Mesothelial cell of epicardium (in vitro differentiated cells): ENCODE measurements around the gene SLC37A1. TPM values are rescaled to one million over a fixed set of nuclear protein-coding genes. Genes with fewer than 3 reads are reported as not detected.

ENCODE experiments used
- DNase-seq, 2 experiments: peaks; one replicate each; pipeline ENCODE4 v3.0.0; 2021; ENCODE audit warnings: low spot score in 2 of 2; ENCODE audit not compliant: unreplicated experiment in 2 of 2
- H3K27ac Mint-ChIP-seq: 2 replicates; pipeline ENCODE4 v1.8.0; 2021; ENCODE audit warnings: mixed read lengths
- H3K27me3 Mint-ChIP-seq: 2 replicates; pipeline ENCODE4 v1.8.0; 2021; ENCODE audit warnings: low read depth, mixed read lengths
- H3K36me3 Mint-ChIP-seq: 2 replicates; pipeline ENCODE4 v1.8.0; 2021; ENCODE audit warnings: mixed read lengths
- H3K4me1 Mint-ChIP-seq: 2 replicates; pipeline ENCODE4 v1.8.0; 2021; ENCODE audit warnings: mixed read lengths
- H3K4me3 Mint-ChIP-seq: 2 replicates; pipeline ENCODE4 v1.8.0; 2021; ENCODE audit warnings: mild to moderate bottlenecking, moderate library complexity, mixed read lengths
- H3K9me3 Mint-ChIP-seq: 2 replicates; pipeline ENCODE4 v1.8.0; 2021; ENCODE audit warnings: mixed read lengths
- CTCF ChIP-seq: fragments of 200-600 bp; sonication (generic); IDR thresholded peaks from one replicate; pipeline ENCODE4 v1.5.0; 2021; ENCODE audit warnings: antibody characterized with exemption; ENCODE audit not compliant: unreplicated experiment
- total RNA-seq: library from RNA; stranded (reverse); gene quantifications from 3 replicates; pipeline ENCODE4 v1.2.1, GENCODE V29; 2021

Gene SLC37A1
- total RNA-seq, 1 donor from 2014 or later: 13.0 TPM

DNA sequence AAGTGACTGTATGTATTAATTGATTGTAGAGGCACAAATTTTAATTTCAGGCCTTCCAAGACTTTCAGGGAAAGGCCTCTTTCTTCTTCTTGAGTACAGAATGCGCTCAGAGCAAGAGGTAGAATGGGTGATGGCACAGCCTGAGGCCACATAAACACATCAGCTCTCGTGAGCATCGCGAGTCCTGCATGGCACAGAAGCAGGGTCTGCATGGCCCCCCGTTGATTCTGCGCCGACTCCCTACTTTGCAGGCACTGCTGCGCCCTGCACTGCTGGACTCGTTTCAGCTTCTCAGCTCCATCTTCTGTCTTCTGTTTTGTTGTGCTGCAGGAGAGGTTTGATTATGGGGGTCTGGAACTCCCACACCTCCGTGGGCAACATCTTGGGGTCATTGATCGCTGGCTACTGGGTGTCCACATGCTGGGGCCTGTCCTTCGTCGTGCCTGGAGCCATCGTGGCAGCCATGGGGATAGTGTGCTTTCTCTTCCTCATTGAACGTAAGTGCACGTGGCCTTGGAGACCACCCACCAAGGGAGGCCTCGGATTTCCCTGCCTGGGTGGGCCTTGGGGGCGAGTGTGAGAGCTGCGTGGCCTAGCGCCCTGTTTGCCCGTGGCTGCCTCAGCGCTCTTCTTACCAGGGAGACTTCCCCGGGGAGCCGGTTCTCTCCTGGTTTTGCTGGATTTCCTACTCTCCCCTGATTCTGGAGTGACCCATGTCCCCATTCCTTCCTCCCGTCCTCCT, 29.6 kb downstream of the SLC37A1 start:
- Mint-ChIP-seq H3K4me1 (no peaks in the 10 kb centered on the region), H3K9me3 (no peaks in the 10 kb centered on the region), H3K27ac (no peak overlapping the region), H3K27me3 (no peaks in the 10 kb centered on the region), H3K4me3 (no peak overlapping the region), H3K36me3 (peaks cover 12% of the 10 kb centered on the region)
- DNase-seq: no peak
- TF ChIP-seq CTCF: no peak

GRCh38 chr21:42544544-42544943, 30.9 kb downstream of the SLC37A1 start:
- H3K27ac Mint-ChIP-seq: no peak overlapping the region
- no peaks in the 10 kb centered on the region for H3K9me3 Mint-ChIP-seq
- DNase-seq: no peak

DNA sequence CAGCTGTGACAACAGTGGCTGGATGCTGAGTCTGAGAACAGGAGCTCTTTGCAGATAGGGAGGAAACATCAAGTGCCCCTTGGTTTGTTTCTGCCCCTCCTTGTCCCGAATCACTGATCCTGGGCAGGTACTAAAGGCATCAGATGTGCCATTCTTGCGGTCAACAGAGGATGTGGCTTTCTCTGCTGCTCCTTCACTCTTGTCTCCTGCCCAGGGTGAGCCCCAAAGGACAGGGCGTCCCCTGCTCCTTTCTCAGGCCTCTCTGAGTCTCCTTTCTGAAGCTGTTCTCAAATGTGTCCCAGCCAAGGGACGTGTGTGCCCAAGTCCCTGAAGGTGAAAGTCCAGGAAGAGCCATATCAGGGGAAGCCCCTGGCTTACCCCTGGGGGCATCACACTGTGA, 31.7 kb downstream of the SLC37A1 start:
- no peak overlapping the region for H3K4me3 Mint-ChIP-seq
- H3K36me3 Mint-ChIP-seq: peaks cover 23% of the 10 kb centered on the region
- no peaks in the 10 kb centered on the region for H3K4me1 Mint-ChIP-seq
- TF ChIP-seq CTCF: no peak
- no peak for DNase-seq
- no peaks in the 10 kb centered on the region for H3K27me3 Mint-ChIP-seq
- no peak overlapping the region for H3K27ac Mint-ChIP-seq
- H3K9me3 Mint-ChIP-seq: no peaks in the 10 kb centered on the region

More at GRCh38 chr21:42544544-42544943, 30.9 kb downstream of the SLC37A1 start:
- no peaks in the 10 kb centered on the region for H3K4me1 Mint-ChIP-seq
- no peak for TF ChIP-seq CTCF
- H3K36me3 Mint-ChIP-seq: peaks cover 20% of the 10 kb centered on the region
- H3K4me3 Mint-ChIP-seq: no peak overlapping the region
- no peaks in the 10 kb centered on the region for H3K27me3 Mint-ChIP-seq

GRCh38 chr21:42545745-42546144, 32.1 kb downstream of the SLC37A1 start:
- no peaks in the 10 kb centered on the region for H3K27me3 Mint-ChIP-seq
- H3K9me3 Mint-ChIP-seq: no peaks in the 10 kb centered on the region
- no peak overlapping the region for H3K4me3 Mint-ChIP-seq
- no peak for TF ChIP-seq CTCF
- H3K36me3 Mint-ChIP-seq: peaks cover 25% of the 10 kb centered on the region
- peaks cover 1% of the 10 kb centered on the region for H3K4me1 Mint-ChIP-seq
- no peak overlapping the region for H3K27ac Mint-ChIP-seq
- DNase-seq: no peak

DNA sequence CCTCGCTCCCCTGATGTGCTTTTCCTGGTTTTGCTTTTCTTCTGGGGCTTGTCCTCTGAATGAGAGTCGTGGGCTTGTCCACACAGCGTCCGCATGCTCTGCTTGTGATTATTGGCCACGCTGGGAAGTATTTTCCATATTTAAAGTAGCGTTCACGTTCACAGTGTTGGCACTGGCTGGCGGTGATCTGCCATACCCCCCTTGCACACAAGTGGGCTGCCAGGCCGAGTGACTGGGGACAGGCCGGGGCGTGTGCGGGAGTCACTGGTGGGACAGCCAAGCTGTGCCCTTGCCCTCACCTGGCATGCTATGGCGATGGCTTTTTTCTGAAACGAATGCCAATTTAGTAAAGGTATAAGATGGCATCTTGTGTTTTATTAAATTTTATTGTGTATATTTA, 32.8 kb downstream of the SLC37A1 start:
- Mint-ChIP-seq H3K4me3 (no peak overlapping the region), H3K4me1 (peaks cover 5% of the 10 kb centered on the region), H3K9me3 (peaks cover 7% of the 10 kb centered on the region), H3K27ac (no peak overlapping the region), H3K27me3 (no peaks in the 10 kb centered on the region), H3K36me3 (peaks cover 28% of the 10 kb centered on the region)
- no peak for DNase-seq
- TF ChIP-seq CTCF: no peak
